DND-41 (cell line): ENCODE results near the gene BAHD1.
"Not testable (repeated sequence)": the region's sequence is repeated elsewhere in the genome, so short reads cannot be mapped to it uniquely, and the experiment has no call there.

Experiments used
- ATAC-seq: fragments of 200-7000 bp; cut with Tn5 transposase; 3 replicates; pipeline ENCODE4 v1.9.1; 2021; ENCODE audit warnings: low read depth; ENCODE audit not compliant: insufficient read depth
- DNase-seq: peaks from one replicate; pipeline ENCODE4 v3.0.0-alpha.2; 2020
- H2AFZ ChIP-seq: 2 replicates; pipeline ENCODE4 v1.6.0; 2012; ENCODE audit warnings: low read depth, low read length
- H3K27ac ChIP-seq: 2 replicates; pipeline ENCODE4 v1.5.1; 2012; ENCODE audit warnings: low read length, inconsistent platforms
- H3K27me3 ChIP-seq: fragments of 200-600 bp; sonication (generic); 2 replicates; pipeline ENCODE4 v1.6.0; 2012; ENCODE audit warnings: low read length, mild to moderate bottlenecking, inconsistent platforms; ENCODE audit not compliant: insufficient read depth, poor library complexity
- H3K36me3 ChIP-seq: 2 replicates; pipeline ENCODE4 v1.5.1; 2012; ENCODE audit warnings: low read length, inconsistent platforms; ENCODE audit not compliant: insufficient read depth
- H3K4me1 ChIP-seq: 2 replicates; pipeline ENCODE4 v1.5.1; 2012; ENCODE audit warnings: mild to moderate bottlenecking, low read length; ENCODE audit not compliant: insufficient read depth
- H3K4me2 ChIP-seq: 2 replicates; pipeline ENCODE4 v1.6.0; 2012; ENCODE audit warnings: mild to moderate bottlenecking, moderate library complexity, low read length, inconsistent platforms; ENCODE audit not compliant: insufficient read depth
- H3K4me3 ChIP-seq, 2 experiments: fragments of 200-600 bp in 1 of 2; shearing (Covaris generic) in 1 of 2; 2 replicates each; pipeline ENCODE4 v1.5.1; 2012 to 2016; ENCODE audit warnings: inconsistent platforms in 2 of 2, low read length in 2 of 2, mild to moderate bottlenecking in 2 of 2, low read depth in 1 of 2, moderate library complexity in 1 of 2
- H3K79me2 ChIP-seq: 2 replicates; pipeline ENCODE4 v1.6.0; 2012; ENCODE audit warnings: low read length, inconsistent platforms; ENCODE audit not compliant: insufficient read depth
- H3K9ac ChIP-seq: 2 replicates; pipeline ENCODE4 v1.6.0; 2012; ENCODE audit warnings: low read depth, mild to moderate bottlenecking, inconsistent platforms, low read length, moderate library complexity
- H3K9me3 ChIP-seq: 2 replicates; pipeline ENCODE4 v1.5.1; 2012; ENCODE audit warnings: low read length, moderate library complexity, mild to moderate bottlenecking, inconsistent platforms; ENCODE audit not compliant: insufficient read depth, severe bottlenecking
- H4K20me1 ChIP-seq: 2 replicates; pipeline ENCODE4 v1.6.0; 2012; ENCODE audit warnings: low read length; ENCODE audit not compliant: insufficient read depth
- EZH2 ChIP-seq: IDR thresholded peaks from 3 replicates; pipeline ENCODE4 v1.6.1; 2012; ENCODE audit warnings: borderline replicate concordance, low read depth, mild to moderate bottlenecking, moderate library complexity, low read length, inconsistent platforms; ENCODE audit not compliant: severe bottlenecking
- TF ChIP-seq, protein P1 (sequence below): IDR thresholded peaks from 2 replicates; pipeline ENCODE4 v1.5.1; 2012; ENCODE audit warnings: borderline replicate concordance, low read length, moderate library complexity, mild to moderate bottlenecking; ENCODE audit not compliant: poor library complexity, severe bottlenecking; ENCODE audit errors: extremely low read depth

BAHD1 gene

DNA sequence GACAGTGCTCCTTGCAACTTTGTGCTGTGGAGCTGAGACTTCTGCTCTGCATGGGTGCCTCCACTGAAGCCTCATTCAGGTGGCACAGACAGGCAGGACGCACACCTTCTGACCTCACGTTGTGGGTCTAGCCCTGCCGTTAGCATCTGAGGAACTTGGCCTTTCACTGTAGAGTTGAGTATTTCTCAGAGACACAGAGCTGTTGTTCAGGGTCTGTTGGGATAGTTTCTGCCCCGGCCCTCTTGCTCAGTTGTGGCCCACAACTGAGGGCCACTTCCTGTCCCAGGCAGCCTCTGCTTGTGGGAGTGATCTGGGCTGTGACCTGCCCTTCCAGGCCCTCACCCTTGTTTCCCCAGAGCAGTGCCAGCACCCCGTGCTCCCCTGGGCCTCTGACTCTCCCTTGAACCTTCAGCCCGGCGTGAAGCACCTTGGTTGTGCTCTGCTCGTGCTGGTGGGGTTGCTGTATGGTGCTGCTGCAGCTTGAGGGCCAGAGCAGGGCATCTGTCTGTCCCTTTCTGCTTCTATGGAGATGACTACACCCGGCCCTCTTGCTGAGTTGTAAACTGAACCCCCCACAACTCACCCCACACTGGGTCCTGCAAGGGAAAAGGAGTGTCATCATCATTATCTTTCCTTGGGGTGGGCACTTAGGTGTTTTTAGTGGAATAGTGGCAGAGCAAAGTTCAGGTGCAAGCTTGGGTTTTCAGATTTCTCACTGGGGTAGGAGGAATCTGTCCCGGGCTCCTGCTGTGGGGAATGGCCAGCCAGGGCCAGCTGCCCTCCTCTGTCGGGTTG is 11.7 kb downstream of the BAHD1 start:
- TF ChIP-seq, protein P1, sequence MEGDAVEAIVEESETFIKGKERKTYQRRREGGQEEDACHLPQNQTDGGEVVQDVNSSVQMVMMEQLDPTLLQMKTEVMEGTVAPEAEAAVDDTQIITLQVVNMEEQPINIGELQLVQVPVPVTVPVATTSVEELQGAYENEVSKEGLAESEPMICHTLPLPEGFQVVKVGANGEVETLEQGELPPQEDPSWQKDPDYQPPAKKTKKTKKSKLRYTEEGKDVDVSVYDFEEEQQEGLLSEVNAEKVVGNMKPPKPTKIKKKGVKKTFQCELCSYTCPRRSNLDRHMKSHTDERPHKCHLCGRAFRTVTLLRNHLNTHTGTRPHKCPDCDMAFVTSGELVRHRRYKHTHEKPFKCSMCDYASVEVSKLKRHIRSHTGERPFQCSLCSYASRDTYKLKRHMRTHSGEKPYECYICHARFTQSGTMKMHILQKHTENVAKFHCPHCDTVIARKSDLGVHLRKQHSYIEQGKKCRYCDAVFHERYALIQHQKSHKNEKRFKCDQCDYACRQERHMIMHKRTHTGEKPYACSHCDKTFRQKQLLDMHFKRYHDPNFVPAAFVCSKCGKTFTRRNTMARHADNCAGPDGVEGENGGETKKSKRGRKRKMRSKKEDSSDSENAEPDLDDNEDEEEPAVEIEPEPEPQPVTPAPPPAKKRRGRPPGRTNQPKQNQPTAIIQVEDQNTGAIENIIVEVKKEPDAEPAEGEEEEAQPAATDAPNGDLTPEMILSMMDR = no peak
- TF ChIP-seq EZH2 = no peak
- H4K20me1 ChIP-seq = peaks cover 79% of the 10 kb centered on the region
- no peaks in the 10 kb centered on the region for H3K27me3 ChIP-seq
- H3K27ac ChIP-seq = peak overlapping the region; percentile 39; the same call in 1 of the 2 replicates
- no peak overlapping the region for H3K4me3 ChIP-seq
- H3K36me3 ChIP-seq = no peaks in the 10 kb centered on the region
- peaks cover 32% of the 10 kb centered on the region for H3K4me1 ChIP-seq
- H2AFZ ChIP-seq = no peak overlapping the region
- H3K4me2 ChIP-seq = no peak overlapping the region
- DNase-seq (no peak), ATAC-seq (peak; percentile 58)
- H3K79me2 ChIP-seq = peaks cover 94% of the 10 kb centered on the region
- no peaks in the 10 kb centered on the region for H3K9me3 ChIP-seq
- no peak overlapping the region for H3K9ac ChIP-seq

DNA sequence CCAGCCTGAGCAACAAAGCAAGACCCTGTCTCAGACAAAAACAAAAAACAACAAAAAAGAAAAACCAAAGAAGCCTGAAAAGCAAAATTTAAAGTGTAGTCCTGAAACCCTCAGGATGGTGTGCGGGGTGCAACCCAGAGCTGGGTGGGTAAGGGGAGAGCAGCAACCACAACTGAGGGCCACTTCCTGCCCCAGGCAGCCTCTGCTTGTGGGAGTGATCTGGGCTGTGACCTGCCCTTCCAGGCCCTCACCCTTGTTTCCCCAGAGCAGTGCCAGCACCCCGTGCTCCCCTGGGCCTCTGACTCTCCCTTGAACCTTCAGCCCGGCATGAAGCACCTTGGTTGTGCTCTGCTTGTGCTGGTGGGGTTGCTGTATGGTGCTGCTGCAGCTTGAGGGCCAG is 13.2 kb downstream of the BAHD1 start:
- H3K27me3 ChIP-seq, H3K4me2 ChIP-seq, H3K4me3 ChIP-seq, H3K9me3 ChIP-seq, H3K36me3 ChIP-seq, H3K9ac ChIP-seq, H2AFZ ChIP-seq: not testable (repeated sequence)
- H3K4me1 ChIP-seq = peaks cover 32% of the 10 kb centered on the region
- ATAC-seq (peak; percentile 93), DNase-seq (peak; percentile 70)
- H3K27ac ChIP-seq = peak overlapping the region; percentile 47
- H4K20me1 ChIP-seq = peaks cover 87% of the 10 kb centered on the region
- peaks cover 91% of the 10 kb centered on the region for H3K79me2 ChIP-seq

DNA sequence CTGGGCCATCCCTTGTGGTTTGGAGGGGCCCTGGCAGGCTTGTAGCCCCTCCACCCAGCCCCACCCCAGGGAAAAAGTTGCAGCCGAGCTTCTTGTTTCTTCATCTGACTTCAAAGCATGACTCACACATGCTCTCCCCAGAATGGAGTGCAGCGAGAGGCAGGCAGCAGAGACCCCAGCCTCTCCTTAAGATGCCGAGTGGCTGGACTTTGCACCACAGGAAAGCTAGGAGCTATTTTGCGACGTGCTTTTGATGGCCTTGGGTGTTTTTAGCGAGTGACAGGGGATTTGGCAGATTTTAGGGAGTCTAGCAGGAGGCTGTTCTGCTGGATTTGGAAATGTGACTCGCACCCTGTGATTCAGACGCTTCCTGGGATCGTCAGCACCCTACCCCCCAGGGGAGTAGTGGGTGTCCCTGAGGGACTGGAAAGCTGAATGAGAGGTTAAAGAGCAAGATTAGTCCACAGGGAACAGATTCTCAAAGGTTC is 14.2 kb downstream of the BAHD1 start:
- Histone ChIP-seq H3K27me3 (no peaks in the 10 kb centered on the region), H3K4me1 (peaks cover 32% of the 10 kb centered on the region), H2AFZ (no peak overlapping the region), H3K4me3 (no peak overlapping the region), H3K4me2 (no peak overlapping the region), H3K9ac (no peak overlapping the region), H3K9me3 (no peaks in the 10 kb centered on the region), H3K79me2 (peaks cover 92% of the 10 kb centered on the region), H3K36me3 (peaks cover 18% of the 10 kb centered on the region), H4K20me1 (peaks cover 89% of the 10 kb centered on the region), H3K27ac (no peak overlapping the region)
- ATAC-seq (0 out of 3 replicates have a peak, but pooled peaks have one; percentile 12), DNase-seq (peak; percentile 26)
- TF ChIP-seq, protein P1 = no peak
- no peak for TF ChIP-seq EZH2

- ATAC-seq = no peak
- Histone ChIP-seq H3K27ac (no peak overlapping the region), H3K9me3 (no peaks in the 10 kb centered on the region), H3K79me2 (peaks cover 91% of the 10 kb centered on the region), H3K36me3 (peaks cover 29% of the 10 kb centered on the region), H3K4me1 (peaks cover 32% of the 10 kb centered on the region), H4K20me1 (peaks cover 88% of the 10 kb centered on the region), H3K9ac (no peak overlapping the region), H3K27me3 (no peaks in the 10 kb centered on the region), H2AFZ (no peak overlapping the region), H3K4me3 (no peak overlapping the region), H3K4me2 (no peak overlapping the region)
- TF ChIP-seq, protein P1 = no peak
- no peak for TF ChIP-seq EZH2
- DNase-seq = no peak
These were observed 15.6 kb downstream of the BAHD1 start for GRCh38 chr15:40456299-40456712.
